Hippocampal formation (tissue), 2 donors: ENCODE measurements around the gene SORCS1.
A peak's percentile ranks its signal among the peaks of the same experiment; 100 is the strongest.
"Not testable (repeated sequence)": the region's sequence is repeated elsewhere in the genome, so short reads cannot be mapped to it uniquely, and the experiment has no call there.

Experiments used
- DNase-seq, 2 donors: peaks; one replicate each; lab custom pipeline; 2025; lab: John Stamatoyannopoulos, UW

SORCS1 gene

GRCh38 chr10:107051769-107052168 lies 112.7 kb downstream of the SORCS1 start:
- DNase-seq: no peak

GRCh38 chr10:107043461-107043860 lies 121.0 kb downstream of the SORCS1 start:
- DNase-seq: no peak

GRCh38 chr10:107037192-107038122 lies 127.0 kb downstream of the SORCS1 start:
- DNase-seq: no peak

- DNase-seq: no peak
Observed at GRCh38 chr10:107033799-107034422, 130.6 kb downstream of the SORCS1 start.

GRCh38 chr10:107032700-107033401 lies 131.7 kb downstream of the SORCS1 start:
- DNase-seq: no peak

GRCh38 chr10:107031931-107032699 lies 132.4 kb downstream of the SORCS1 start:
- DNase-seq: no peak

GRCh38 chr10:107028236-107028635 lies 136.3 kb downstream of the SORCS1 start:
- DNase-seq: no peak

- no peak for DNase-seq
Observed at GRCh38 chr10:107025676-107026075, 138.8 kb downstream of the SORCS1 start.

- DNase-seq: not testable (repeated sequence)
Observed at GRCh38 chr10:107024033-107024432, 140.5 kb downstream of the SORCS1 start.

GRCh38 chr10:107022600-107023354 lies 141.7 kb downstream of the SORCS1 start:
- no peak for DNase-seq

- no peak for DNase-seq
Observed at GRCh38 chr10:107019154-107019553, 145.4 kb downstream of the SORCS1 start.

GRCh38 chr10:107013258-107014006 lies 151.1 kb downstream of the SORCS1 start:
- DNase-seq: no peak

- no peak for DNase-seq
Observed at GRCh38 chr10:107011992-107012391, 152.5 kb downstream of the SORCS1 start.

GRCh38 chr10:107011105-107011504 lies 153.4 kb downstream of the SORCS1 start:
- DNase-seq: no peak

- no peak for DNase-seq
Observed at GRCh38 chr10:107010531-107010930, 154.0 kb downstream of the SORCS1 start.

GRCh38 chr10:107004362-107004761 lies 160.1 kb downstream of the SORCS1 start:
- DNase-seq: no peak

- DNase-seq: no peak
Observed at GRCh38 chr10:107002068-107002467, 162.4 kb downstream of the SORCS1 start.

- DNase-seq: no peak
Observed at GRCh38 chr10:106999118-106999707, 165.3 kb downstream of the SORCS1 start.

GRCh38 chr10:106997721-106998120 lies 166.8 kb downstream of the SORCS1 start:
- DNase-seq: peak in 1 of 2 donors; percentile 15

GRCh38 chr10:106996510-106996909 lies 168.0 kb downstream of the SORCS1 start:
- no peak for DNase-seq
